ENCODE data around the gene GAR1.
"Not testable (repeated sequence)": the region's sequence is repeated elsewhere in the genome, so short reads cannot be mapped to it uniquely, and the experiment has no call there.

The GAR1 gene

DNA sequence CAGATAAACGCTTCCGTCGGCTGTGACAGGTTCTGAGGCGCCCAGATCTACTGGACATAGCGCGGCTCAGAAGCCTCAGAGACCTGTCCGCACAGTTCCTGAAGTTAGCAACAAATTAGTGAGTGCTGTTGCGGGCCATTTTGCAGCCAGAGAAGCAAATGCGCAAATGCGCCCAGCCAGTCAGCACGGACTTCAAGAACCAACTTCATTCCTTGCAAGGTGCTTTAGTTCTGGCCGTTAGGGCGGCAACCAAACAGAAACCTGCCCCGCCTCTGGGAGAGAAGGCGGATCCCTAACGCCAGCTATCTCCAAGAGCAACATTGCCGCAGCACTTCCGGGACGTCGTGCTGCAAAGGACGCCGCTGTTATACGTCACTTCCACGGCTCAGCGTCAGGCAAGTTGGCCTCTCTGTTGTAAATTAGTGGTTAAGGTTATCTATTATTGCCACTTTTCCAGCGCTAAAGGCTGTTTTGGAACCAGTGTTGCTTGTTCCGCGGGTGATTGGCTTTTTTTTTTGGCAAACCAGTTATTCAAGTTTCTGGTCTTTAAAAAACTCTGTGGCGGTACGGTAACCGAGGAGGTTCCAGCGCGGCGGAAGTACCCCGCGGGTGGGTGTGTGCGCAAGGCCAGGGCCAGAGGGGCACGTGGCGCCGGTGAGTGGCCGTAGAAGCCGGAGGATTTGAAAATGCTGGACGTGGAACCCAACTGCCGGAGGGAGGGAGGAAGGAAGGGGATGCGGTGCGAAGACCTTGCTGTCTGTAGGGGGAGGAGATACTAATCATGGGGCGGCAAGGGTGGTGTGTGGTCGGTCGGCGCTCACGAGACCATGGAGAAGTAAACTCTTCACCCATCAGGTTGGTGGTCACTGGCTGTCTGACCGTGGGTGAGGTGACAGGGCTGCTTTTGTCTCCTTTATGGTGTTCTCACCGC is at the start of gene GAR1:
GAR1 (plus strand) TSS at position 612 of the 931 bp plus-strand sequence. CDS start 403 bp downstream, outside the sequence.
- DNase-seq, result peak; percentile 91

DNA sequence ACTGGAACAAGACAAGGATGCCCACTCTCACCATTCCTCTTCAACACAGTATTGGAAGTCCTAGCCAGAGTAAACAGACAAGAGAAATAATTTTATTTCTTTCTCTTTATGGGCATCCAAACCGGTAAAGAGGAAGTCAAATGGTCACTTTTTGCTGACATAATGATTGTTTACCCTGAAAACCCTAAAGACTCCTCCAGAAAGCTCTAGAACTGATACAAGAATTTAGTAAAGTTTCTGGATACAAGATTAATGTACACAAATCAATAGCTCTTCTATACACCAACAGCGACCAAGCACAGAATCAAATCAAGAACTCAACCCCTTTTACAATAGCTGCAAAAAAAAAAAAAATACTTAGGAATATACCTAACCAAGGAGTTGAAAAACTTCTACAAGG is 33.5 kb upstream of the GAR1 start:
- DNase-seq, result not testable (repeated sequence)

DNA sequence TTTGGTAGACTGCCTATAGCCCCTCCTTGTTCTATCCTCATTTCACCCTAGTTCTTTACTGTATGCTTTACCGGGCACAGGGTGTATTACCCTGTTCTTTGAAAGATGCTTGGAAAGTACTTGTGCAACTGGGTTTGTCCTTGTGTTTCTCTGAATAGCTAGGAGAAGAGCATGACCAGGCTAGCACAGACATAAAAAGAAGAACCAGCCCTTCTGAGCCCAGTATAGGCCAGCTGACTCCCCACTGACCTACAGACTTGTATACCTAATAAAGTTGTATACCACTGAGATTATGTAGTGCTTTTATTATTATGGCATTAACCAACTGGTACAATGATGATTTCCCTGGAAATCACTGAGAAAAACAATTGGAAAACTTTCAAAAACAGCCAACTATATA is 28.7 kb upstream of the GAR1 start:
- DNase-seq, result no peak

DNA sequence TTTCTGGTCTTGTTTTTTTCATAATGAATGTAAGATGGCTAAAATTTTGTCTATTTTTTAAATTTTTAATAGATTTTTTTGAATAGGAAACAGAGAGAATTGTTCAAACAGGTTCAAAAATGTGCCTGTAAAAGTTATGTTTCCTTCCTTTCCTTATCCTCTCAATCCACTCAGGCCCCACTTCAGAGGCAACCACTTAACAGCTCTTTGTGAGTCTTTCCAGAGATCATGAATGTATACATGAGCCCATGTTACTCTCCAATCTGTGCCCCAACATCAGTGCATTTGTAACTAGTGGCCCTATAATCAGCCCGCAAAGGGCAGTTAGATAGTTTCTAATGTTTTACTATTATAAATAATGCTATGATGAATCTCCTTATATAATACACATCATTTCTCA is 27.8 kb upstream of the GAR1 start:
- DNase-seq, result no peak

DNA sequence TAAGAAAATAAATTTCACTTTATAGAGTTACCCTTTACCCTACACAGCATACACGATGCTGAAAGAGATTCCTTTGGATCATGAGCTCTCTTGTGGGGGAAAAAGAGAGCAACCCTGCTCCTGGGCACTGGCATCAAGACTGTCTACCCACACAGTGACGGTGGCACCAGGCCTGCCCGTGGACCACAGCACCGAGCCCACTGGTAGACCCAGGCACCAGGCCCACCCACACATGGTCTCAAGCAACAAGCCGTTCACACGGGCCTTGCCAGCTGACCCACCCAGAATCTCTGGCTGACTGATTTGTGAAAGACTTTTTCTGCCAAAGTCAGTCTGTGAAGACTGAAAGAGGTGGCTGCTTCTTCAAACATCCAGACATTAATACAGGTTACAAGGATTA is 20.5 kb upstream of the GAR1 start:
- no peak for DNase-seq

DNA sequence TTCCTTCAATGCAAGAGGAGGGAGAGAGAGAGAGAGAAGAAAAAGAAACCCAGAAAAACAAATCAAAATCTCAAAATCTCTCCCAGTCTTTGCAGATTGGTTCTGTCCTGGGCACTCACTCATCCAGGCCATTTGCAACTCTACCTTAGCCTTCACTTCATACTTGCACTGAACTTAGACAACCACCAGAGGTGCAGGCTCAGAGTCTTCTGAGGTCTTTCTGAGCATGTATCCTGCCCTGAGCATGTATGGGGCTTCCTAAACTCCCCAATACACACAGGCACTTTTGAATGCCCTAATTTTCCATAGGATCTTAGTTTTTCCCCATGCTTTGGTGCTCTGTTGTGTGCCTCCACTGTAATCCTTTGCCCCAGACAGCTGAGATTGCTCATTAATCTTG is 16.7 kb upstream of the GAR1 start:
- no peak for DNase-seq

DNA sequence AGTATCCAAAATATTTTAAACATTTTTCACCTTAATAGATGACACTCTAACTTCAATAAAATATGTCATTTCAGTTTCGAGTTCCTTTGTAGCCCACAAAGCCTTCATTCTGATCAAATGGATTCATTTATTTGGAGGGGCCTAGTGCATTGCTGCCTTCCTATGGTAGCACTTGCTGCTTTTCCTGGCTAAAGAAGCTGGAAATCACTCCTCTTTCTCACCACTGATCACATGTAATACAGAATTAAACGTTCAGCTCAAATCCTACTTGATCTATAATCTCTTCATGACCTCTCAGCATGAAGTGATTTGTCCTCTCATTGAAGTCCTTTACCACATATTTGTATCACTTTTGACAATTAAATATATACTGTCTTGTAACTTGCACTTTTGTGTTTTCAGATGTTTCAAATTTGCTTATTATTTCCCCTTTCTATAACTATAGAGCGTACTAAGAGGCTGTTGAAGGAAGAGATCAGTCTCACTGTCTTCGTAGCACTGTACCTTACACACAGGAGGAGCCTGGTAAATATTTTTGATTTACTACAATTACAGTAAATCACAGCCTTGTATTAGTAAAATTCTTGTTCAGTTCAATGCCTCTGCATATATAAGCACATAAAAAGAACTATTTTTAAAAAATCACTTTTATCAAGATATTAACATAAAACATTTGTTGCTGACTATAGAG is 14.3 kb upstream of the GAR1 start:
- DNase-seq, result no peak

DNA sequence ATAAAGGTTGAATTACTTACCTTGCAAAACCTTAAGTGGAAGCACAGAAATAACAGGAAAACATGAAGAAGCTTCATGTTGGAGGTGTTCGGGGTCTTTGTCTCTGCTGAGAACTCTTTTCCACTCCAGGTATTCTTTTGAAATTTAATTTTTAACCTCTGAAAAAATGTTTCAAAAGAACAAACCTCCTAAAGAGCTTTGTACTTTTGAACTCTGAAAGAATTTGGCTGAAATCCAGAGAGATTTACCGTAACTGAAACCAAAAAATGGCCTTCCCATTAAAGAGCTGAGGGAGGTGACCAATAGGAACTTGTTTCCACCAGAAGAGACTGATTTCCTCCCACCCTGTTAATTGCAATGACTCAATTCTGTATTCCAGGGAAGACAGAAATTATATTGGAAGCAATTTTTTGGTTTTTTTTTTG is 13.7 kb upstream of the GAR1 start, which contains the start of gene CFI:
CFI (minus strand) TSS at position 105 of the 425 bp plus-strand sequence; CDS start at position 77, 28 bp downstream.
- no peak for DNase-seq

DNA sequence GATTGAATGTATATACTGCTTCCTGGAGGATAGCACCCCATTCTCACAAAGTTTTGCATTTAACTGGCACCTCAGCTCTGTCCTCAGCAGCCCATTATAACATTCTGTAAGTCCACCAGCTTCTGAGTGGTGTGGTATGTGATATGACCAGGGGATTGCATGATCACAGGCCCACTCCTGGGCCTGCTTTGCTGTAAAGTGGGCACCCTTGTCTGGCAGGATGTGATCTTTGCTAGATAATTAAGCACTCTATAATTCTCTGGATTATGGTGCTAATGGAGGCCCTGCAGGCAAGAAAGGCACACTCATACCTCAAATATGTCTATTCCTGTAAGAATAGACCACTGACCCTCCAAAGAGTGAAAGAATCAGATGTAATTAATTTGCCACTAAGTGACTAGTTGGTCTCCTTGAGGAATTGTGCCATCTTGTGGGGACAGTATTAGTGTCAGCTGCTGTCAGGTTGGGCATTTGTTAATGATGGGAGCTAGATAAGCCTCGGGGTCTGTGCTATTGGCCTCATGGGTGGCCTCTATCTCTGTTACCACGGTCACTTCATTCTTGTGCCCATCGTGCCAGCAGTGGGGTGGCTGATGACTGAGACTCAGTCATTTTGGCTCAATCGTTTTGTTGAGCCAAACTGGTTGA is 11.5 kb upstream of the GAR1 start:
- DNase-seq, result peak; percentile 17

DNA sequence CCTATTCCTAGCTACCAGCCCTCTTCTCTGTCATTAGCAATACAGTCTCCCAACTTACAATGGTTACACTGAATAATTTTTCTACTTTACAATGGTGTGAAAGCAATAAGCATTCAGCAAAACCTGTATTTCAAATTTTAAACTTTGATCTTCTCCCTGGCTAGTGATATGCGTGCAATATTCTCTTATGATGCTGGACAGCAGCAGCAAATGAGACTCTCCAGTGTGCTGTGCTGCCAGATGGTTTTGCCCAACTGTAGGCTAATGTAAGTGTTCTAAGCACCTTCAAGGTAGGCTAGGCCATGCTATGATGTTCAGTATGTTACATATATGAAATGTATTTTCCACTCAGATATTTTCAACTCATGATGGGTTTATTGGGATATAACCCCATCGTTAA is 5.9 kb upstream of the GAR1 start:
- no peak for DNase-seq

DNA sequence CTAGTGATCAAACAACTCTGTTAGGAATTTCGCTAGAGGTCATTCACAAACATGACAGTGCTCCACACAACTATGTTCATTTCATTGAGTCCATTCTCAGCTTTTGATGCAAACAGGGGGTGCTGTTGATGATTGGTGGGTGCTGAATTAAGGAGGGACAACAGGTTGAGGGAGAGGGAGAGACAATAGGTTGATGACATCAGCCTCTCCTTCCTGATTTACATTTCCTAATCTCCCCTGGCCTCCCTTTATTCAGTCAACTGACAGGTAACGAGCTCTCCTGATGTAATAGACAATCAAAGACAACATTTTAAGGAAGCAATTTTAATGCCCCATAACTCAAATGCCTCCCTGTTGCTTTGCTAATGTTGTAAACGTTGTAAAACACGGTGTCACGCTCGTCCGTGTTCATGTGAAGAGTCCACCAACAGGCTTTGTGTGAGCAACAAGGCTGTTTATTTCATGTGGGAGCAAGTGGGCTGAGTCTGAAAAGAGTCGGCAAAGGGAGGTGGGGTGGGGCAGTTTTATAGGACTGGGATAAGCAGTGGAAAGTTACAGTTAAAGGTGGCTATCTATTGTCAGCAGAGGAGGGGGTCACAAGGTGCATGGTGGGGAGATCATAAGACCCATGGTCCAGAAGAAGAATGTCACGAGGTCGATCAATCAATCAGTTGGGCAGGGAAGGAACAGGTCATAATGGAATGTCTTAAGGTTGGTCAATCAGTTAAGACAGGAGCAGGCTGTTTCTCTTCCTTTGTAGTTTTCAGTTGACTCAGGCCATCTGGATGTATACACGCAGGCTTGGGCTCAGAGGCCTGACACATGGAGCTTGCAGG is 4.8 kb upstream of the GAR1 start:
- no peak for DNase-seq

DNA sequence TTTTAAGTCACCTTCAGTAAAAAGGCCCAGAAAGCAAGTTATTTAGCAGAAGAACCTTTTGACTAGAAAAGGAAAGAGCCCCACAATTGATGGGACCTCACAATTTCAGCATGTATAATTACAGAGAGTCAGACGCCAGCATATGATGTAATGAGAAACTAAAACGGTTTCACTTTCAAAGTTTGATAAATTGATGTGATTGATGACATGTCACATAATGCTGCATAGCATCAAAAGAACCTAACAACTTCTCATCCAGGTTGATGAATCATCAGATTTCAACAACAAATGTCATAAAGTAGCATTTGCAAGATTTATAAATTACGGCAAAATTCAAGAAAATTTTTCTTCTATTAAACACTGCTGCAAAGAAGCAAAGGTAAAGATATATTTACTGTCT is 3.9 kb upstream of the GAR1 start:
- DNase-seq, result no peak

DNA sequence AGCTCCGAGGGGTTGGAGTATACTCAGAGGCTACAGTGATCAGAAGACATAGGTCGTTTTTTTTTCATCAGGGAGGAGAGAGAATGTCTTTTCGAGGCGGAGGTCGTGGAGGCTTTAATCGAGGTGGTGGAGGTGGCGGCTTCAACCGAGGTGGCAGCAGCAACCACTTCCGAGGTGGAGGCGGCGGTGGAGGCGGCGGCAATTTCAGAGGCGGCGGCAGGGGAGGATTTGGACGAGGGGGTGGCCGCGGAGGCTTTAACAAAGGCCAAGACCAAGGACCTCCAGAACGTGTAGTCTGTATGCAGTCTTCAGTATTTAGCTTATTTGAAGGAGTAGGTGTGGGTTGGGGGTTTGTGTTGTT is 500 bp downstream of the GAR1 start:
- DNase-seq, result peak; percentile 41

DNA sequence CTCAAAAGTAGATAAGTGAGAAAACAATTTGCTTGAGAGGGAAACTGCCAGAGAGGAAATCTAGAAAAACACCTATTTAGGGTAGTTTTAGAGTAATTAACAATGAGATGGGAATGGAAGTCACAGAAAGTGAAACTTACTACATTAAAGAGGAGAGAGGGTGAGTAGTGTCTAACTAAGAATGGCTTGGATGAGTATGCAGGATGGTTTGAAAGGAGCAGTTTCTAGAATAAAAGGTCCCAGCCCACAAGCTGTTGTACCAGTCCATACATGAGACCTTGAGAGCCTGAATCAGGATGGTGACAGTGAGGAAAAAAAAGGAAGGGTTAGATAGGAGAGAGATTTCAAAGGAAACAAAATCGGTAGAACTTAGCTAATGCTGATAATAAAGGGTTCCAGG is 1.3 kb downstream of the GAR1 start:
- DNase-seq, result no peak

DNA sequence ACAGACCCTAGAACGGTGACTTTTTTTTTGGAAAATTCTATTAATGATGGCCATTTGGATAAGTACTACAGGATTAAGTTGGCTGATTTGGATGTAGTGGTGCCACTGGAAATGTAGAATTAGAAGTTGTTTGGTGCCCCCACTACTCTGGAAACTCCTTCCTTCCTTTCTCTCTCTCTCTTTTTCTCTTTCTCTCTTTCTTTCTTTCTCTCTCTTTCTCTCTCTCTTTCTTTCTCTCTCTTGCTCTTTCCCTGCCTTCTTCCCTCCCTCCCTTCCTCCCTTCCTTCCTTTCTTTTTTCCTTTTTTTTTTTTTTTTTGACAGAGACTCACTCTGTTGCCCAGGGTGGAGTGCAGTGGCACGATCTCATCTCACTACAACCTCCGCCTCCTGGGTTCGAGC is 2.7 kb downstream of the GAR1 start:
- no peak for DNase-seq

DNA sequence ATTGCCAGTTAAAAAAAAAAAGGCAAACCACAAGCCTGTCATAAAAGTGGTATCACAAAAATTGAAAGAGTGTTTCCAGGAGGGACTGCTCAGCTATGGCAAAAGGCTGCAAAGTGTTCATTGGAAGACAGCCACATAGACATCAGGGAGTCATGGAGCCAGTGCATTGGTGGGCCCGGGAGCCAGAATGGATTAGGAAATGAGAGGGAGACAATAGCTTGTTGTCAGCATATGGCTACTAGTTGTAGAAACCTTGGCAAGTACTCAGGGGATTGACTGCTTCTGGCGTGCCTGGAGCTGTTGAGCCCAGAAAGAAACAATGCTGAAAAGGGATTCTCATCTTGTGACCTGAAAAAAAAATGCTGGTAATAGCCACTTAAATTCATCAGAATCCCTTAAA is 5.0 kb downstream of the GAR1 start:
- no peak for DNase-seq

DNA sequence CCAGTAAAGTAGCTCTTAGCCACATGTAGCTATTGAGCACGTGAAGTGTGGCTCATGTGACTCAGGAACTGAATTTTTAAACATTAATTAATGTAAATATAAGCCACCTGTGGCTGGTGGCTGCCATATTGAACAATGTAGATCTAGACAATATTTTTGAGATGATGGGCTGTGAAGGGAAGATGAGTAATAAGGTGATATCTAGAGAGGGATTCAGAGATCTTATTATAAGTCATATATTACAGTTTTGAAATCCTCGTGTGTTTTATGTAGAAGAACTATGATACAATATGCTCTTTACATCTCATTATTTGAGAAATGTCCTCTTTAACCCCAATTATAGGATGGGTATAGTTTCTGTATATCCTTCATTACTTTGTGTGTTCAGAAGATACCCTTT is 5.6 kb downstream of the GAR1 start:
- no peak for DNase-seq

DNA sequence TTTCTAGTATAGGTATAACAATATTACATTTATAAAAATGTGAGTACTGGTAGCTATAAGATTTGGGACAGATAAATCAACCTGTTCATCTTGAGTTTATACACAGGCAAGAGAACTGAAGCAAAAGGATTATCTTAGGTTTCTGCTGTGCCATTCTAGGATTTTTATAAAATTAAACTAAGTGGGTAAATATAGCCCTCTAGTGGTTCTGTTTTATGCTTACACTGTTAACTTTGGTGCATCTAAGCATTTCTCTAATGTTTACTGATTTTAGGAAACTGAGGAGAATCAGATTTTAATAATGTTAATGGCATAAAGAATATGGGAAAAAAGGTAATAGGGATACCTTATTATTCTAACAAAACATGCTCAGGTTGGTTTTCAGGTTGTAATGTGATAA is 11.2 kb downstream of the GAR1 start:
- no peak for DNase-seq

DNA sequence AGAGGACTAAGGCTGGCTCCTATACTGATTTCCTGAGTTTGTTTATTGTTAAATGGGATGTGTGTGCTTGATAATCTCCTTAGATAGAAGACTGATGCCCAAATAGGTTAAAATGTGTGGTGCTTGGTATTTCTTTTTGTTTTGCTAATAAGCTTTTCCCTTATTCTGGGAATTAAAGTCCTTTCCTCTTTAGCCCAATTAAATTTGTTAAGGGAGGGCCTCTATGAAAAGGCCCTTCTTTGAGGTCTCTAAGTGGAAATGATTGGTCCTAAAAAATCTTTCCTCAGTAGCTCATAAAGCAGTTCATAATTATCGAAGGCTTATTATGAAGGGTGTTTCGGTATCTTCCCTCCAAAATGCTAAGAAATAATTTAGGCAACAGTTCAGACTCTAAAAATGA is 12.1 kb downstream of the GAR1 start, which contains the start of gene RRH:
RRH (plus strand) TSS at position 301 of the 400 bp plus-strand sequence; CDS start at position 357, 56 bp downstream.
- DNase-seq, result no peak

DNA sequence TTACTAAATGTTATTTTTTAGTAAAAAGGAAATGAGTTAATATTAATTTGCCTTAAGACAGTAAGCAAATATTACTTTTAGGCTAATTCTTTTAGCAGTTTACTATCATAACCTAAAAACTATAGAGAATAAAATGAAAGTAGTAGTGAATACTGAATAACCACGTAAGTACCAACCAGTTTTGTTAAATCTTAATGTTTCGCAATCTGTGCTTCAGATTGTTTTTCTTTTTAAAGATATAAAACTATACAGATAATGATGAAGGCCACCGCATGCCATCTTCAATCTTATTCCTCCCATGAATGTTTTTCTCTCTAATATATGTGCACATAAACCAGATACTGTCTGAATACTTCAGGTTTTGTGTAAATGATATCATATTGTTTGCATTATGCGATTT is 18.2 kb downstream of the GAR1 start:
- no peak for DNase-seq

DNA sequence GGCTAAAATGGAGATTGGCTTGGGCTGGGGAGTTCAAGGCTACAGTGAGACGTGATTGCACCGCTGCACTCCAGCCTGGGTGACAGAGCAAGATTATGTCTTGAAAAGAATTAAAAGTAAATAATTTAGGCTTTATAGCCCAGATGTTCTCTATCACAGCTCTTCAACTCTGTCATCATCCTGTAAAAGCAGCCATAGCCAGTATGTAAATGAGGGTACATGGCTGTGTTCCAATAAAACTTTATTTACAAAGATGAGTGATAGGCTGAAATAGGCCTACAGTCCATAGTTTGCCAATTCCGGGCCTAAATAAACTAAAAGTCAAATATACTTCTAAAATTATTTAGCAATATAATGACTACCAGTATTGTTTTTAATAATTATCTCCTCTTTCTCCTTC is 21.4 kb downstream of the GAR1 start:
- no peak for DNase-seq

DNA sequence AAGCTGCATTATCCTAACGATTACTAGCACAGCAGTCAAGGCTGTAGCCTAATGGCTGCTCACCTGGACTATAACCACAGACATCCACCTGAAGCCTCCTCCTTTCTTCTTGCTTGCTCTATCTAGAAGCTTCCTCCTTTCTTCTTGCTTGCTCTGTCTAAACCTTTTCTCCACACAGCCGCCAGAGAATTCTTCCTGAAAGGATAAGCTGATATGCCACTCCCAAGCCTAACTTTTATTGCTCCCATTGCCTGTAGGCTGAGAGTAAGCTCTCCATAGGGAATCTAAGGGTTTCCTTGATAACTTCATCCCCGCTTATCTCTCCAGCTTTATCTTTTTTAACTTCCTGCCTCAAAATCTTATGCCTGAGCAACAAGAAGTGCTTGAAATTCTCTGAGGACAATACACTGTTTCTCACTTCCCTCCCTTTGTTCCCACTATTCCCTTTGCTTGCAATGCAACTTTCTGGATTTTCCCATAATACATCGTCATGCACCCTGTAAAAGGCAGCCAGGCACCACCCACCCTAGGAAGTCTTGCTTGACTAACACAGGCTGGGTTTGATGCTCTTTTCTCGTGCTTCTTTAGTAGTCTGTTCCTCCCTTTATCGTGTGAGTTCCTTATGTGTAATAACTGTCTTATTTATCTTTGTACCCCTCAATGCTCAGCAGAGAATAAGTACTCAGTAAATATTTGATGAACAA is 31.0 kb downstream of the GAR1 start:
- DNase-seq, result no peak
